Keratinocyte (primary cell): ENCODE measurements around the gene PARD3.

Source experiments
- CTCF ChIP-seq, 3 experiments: IDR thresholded peaks in 1 of 3; conservative IDR thresholded peaks in 1 of 3; optimal IDR thresholded peaks in 1 of 3; 2 replicates in 2 of 3; 3 replicates in 1 of 3; pipeline versions ENCODE3 to v1.5.1; 2011; ENCODE audit warnings: low read length in 3 of 3, mild to moderate bottlenecking in 3 of 3, moderate library complexity in 2 of 3, control low read depth in 1 of 3, inconsistent platforms in 1 of 3; ENCODE audit not compliant: insufficient read depth in 2 of 3; ENCODE audit errors: extremely low read depth in 1 of 3
- EZH2 ChIP-seq: IDR thresholded peaks from one replicate; pipeline ENCODE4 v1.6.1; 2012; ENCODE audit warnings: inconsistent platforms, mild to moderate bottlenecking, low read length, moderate library complexity

GRCh38 chr10:34333513-34333912 is 481.6 kb downstream of the PARD3 start:
- TF ChIP-seq CTCF (optimal IDR thresholded peaks at IDR 0.05 in 1 of 3, IDR thresholded peaks at IDR 0.05 in 1 of 3, conservative IDR thresholded peaks at IDR 0.05 in 1 of 3; ENCODE audit: extremely low read depth in 1 of 3, insufficient read depth in 2 of 3, low read length in 3 of 3) (no peak), EZH2 (no peak)
